GM12878 (cell line): Measurements from ENCODE around the gene COMMD3. TPM values are rescaled to one million over a fixed set of nuclear protein-coding genes. Genes with fewer than 3 reads are reported as not detected.

Source experiments
- ATAC-seq: fragments of 200-7000 bp; cut with Tn5 transposase; 3 replicates; pipeline ENCODE4 v1.9.1; 2020; ENCODE audit warnings: mild to moderate bottlenecking, moderate library complexity
- BruUV-seq: library from RNA; stranded (reverse); fragments of 400-500 nt; replicated peaks from 2 replicates; lab custom pipeline; 2021; lab: Mats Ljungman, UMichigan
- CTCF ChIA-PET: fragments of 300-600 bp; sonication (Branson Sonifier 250); formaldehyde crosslinking; extraction: SDS; loops from one replicate; lab custom pipeline; 2021; ENCODE audit warnings: inconsistent platforms; lab: Yijun Ruan, JAX
- POLR2A ChIA-PET: fragments of 350-600 bp; formaldehyde crosslinking; extraction: SDS; loops from one replicate; lab custom pipeline; 2021; ENCODE audit warnings: inconsistent platforms; lab: Charles Lee
- RAD21 ChIA-PET: fragments of 300-600 bp; sonication (Branson Sonifier 250); formaldehyde crosslinking; loops from one replicate; lab custom pipeline; 2023; ENCODE audit warnings: antibody characterized with exemption; ENCODE audit not compliant: unreplicated experiment; lab: Charles Lee
- SMC1A ChIA-PET: fragments of 300-600 bp; sonication (Branson Sonifier 250); formaldehyde crosslinking; loops from one replicate; lab custom pipeline; 2023; ENCODE audit not compliant: unreplicated experiment, uncharacterized antibody; lab: Charles Lee
- DNase-seq: peaks from one replicate; pipeline ENCODE4 v3.0.0-alpha.2; 2011; ENCODE audit warnings: low read depth, low spot score
- FAIRE-seq: peaks from 3 replicates; lab custom pipeline; 2011; peaks lifted over from hg19 to GRCh38; lab: Jason Lieb, UNC
- H2AFZ ChIP-seq: 2 replicates; pipeline ENCODE4 v1.6.0; 2011; ENCODE audit warnings: low read depth, low read length, control low read depth; ENCODE audit not compliant: control insufficient read depth
- H3K27ac ChIP-seq: 2 replicates; pipeline ENCODE4 v1.5.1; 2011; ENCODE audit warnings: control low read depth; ENCODE audit not compliant: control insufficient read depth, insufficient read depth
- H3K27me3 ChIP-seq, 2 experiments: replicated peaks in 1 of 2; 2 replicates each; pipeline versions ENCODE4 v1.6.0 to v1.6.1; 2011; ENCODE audit warnings: low read length in 1 of 2; ENCODE audit not compliant: control insufficient read depth in 2 of 2, insufficient read depth in 2 of 2
- H3K36me3 ChIP-seq, 2 experiments: 2 replicates each; pipeline ENCODE4 v1.5.1; 2011; ENCODE audit warnings: low read length in 1 of 2; ENCODE audit not compliant: control insufficient read depth in 2 of 2, insufficient read depth in 2 of 2
- H3K4me1 ChIP-seq: 2 replicates; pipeline ENCODE4 v1.6.1; 2011; ENCODE audit warnings: mild to moderate bottlenecking, low read length, moderate library complexity, mixed read lengths; ENCODE audit not compliant: control insufficient read depth, insufficient read depth
- H3K4me2 ChIP-seq: 2 replicates; pipeline ENCODE4 v1.6.0; 2011; ENCODE audit warnings: control low read depth; ENCODE audit not compliant: control insufficient read depth, insufficient read depth
- H3K4me3 ChIP-seq: fragments of 200-600 bp; sonication (generic); 2 replicates; pipeline ENCODE4 v1.5.1; 2016
- H3K79me2 ChIP-seq: 2 replicates; pipeline ENCODE4 v1.6.0; 2011; ENCODE audit warnings: low read length; ENCODE audit not compliant: control insufficient read depth, insufficient read depth
- H3K9ac ChIP-seq: 2 replicates; pipeline ENCODE4 v1.8.0; 2011; ENCODE audit warnings: low read length, control low read depth, mixed read lengths; ENCODE audit not compliant: control insufficient read depth, insufficient read depth
- H3K9me3 ChIP-seq: replicated peaks from 3 replicates; pipeline ENCODE4 v1.5.1; 2011; ENCODE audit warnings: mild to moderate bottlenecking, low read length; ENCODE audit not compliant: control insufficient read depth, insufficient read depth
- H4K20me1 ChIP-seq: 2 replicates; pipeline ENCODE4 v1.6.0; 2011; ENCODE audit not compliant: control insufficient read depth, insufficient read depth
- BACH1 ChIP-seq: fragments of 450-650 bp; IDR thresholded peaks from 2 replicates; pipeline ENCODE4 v1.6.1; 2017; ENCODE audit warnings: mild to moderate bottlenecking, borderline replicate concordance
- BCL11A ChIP-seq: IDR thresholded peaks from 2 replicates; pipeline ENCODE4 v1.6.1; 2011; ENCODE audit warnings: low read depth, low read length
- BHLHE40 ChIP-seq, 2 experiments: fragments of 450-650 bp in 1 of 2; IDR thresholded peaks; 2 replicates each; pipeline ENCODE4 v1.6.1; 2011 to 2017; ENCODE audit warnings: low read depth in 2 of 2, borderline replicate concordance in 1 of 2, improper control_type of control experiment in 1 of 2, low read length in 1 of 2, mild to moderate bottlenecking in 1 of 2
- CREM ChIP-seq: IDR thresholded peaks from 2 replicates; pipeline ENCODE4 v1.6.1; 2014; ENCODE audit warnings: antibody characterized with exemption, low read depth
- FOXM1 ChIP-seq: IDR thresholded peaks from 2 replicates; pipeline ENCODE4 v1.6.1; 2012; ENCODE audit warnings: low read depth, mild to moderate bottlenecking, inconsistent platforms, low read length, moderate library complexity
- IKZF2 ChIP-seq, 2 experiments: fragments of 450-650 bp; IDR thresholded peaks; 2 replicates each; pipeline ENCODE4 v1.6.1; 2017; ENCODE audit warnings: mild to moderate bottlenecking in 2 of 2, moderate library complexity in 2 of 2
- IRF5 ChIP-seq: fragments of 450-650 bp; IDR thresholded peaks from 2 replicates; pipeline ENCODE4 v1.6.1; 2017; ENCODE audit warnings: borderline replicate concordance
- MTA2 ChIP-seq: fragments of 450-650 bp; IDR thresholded peaks from 2 replicates; pipeline ENCODE4 v1.6.1; 2016; ENCODE audit warnings: low read depth, mild to moderate bottlenecking, moderate library complexity
- MXI1 ChIP-seq: fragments of 150-350 bp; IDR thresholded peaks from 2 replicates; pipeline ENCODE4 v1.6.1; 2011; ENCODE audit warnings: low read depth, mild to moderate bottlenecking, inconsistent platforms, low read length, improper control_type of control experiment
- NR2C1 ChIP-seq: fragments of 450-650 bp; IDR thresholded peaks from 2 replicates; pipeline ENCODE4 v1.6.1; 2017; ENCODE audit warnings: antibody characterized with exemption, mild to moderate bottlenecking, moderate library complexity
- NR2F1 ChIP-seq: fragments of 450-650 bp; conservative IDR thresholded peaks from 2 replicates; pipeline ENCODE4 v1.6.1; 2017; ENCODE audit warnings: mild to moderate bottlenecking
- POLR2AphosphoS5 ChIP-seq: IDR thresholded peaks from 2 replicates; pipeline ENCODE4 v1.6.1; 2011; ENCODE audit warnings: mild to moderate bottlenecking, low read length, inconsistent platforms
- RAD51 ChIP-seq: fragments of 450-650 bp; IDR thresholded peaks from 2 replicates; pipeline ENCODE4 v1.6.1; 2016; ENCODE audit warnings: moderate library complexity, mild to moderate bottlenecking, inconsistent platforms
- RBBP5 ChIP-seq: fragments of 200-600 bp; sonication (generic); conservative IDR thresholded peaks from 2 replicates; pipeline ENCODE4 v1.6.1; 2016
- RELA ChIP-seq: fragments of 450-650 bp; IDR thresholded peaks from 2 replicates; pipeline ENCODE4 v1.8.0; 2014; ENCODE audit warnings: borderline replicate concordance; ENCODE audit not compliant: partially characterized antibody
- TAF1 ChIP-seq: IDR thresholded peaks from 2 replicates; pipeline ENCODE4 v1.6.1; 2011; ENCODE audit warnings: mild to moderate bottlenecking, low read depth, low read length, borderline replicate concordance
- WGBS: methylation state at CpG from one replicate; pipeline ENCODE4 v1.1.6; 2016; ENCODE audit warnings: low lambda C conversion rate; ENCODE audit not compliant: insufficient replicate concordance, insufficient coverage; ENCODE audit errors: missing lambda C conversion rate; 5-methylcytosine and 5-hydroxymethylcytosine counted together
- in situ Hi-C: fragments of 300-500 bp; cut with MboI; formaldehyde crosslinking; loops from 9 replicates; pipeline ENCODE4 v1.14.3; 2018; ENCODE audit warnings: mixed read lengths
- intact Hi-C: fragments of 100-400 bp; cut with micrococcal nuclease; formaldehyde crosslinking; loops from one replicate; pipeline ENCODE4 v1.14.2; 2022; ENCODE audit not compliant: unreplicated experiment
- polyA plus RNA-seq, 11 experiments: library from polyadenylated mRNA; depleted of rRNA in 4 of 11; unstranded in 6 of 11; stranded (reverse) in 5 of 11; fragments of >200 nt; fragmentation: Nextera tagmentation in 4 of 11; fragmentation: Illumina TruSeq in 1 of 11; extraction: Ambion mirVana in 4 of 11; extraction: Trizol in 1 of 11; gene quantifications; 1 replicate in 1 of 11; 2 replicates in 10 of 11; pipeline versions ENCODE4 v1.2.1 to v1.2.3, GENCODE V29; 2011 to 2016; ENCODE audit warnings: inconsistent platforms in 2 of 11, missing spikeins in 2 of 11, low read depth in 1 of 11
- total RNA-seq, 4 experiments: library from RNA; depleted of rRNA in 3 of 4; stranded (reverse); fragments of >200 nt in 3 of 4; fragmentation: Illumina TruSeq in 1 of 4; extraction: Trizol in 1 of 4; gene quantifications; 2 replicates each; pipeline versions ENCODE4 v1.2.1 to v1.2.3, GENCODE V29; 2013 to 2021

Gene COMMD3
- total and polyA plus RNA-seq, 10 of the 15 experiments (the other 5 are each of a cell fraction or from before 2014, with no cell fraction given): 64.5 to 248 (median 84.4) TPM

GRCh38 chr10:22349755-22350154, 33.6 kb downstream of the COMMD3 start:
- no peak for TF ChIP-seq CREM
- no peak for TF ChIP-seq MXI1
- TF ChIP-seq RAD51: no peak
- no peak for TF ChIP-seq IKZF2 (IDR thresholded peaks at IDR 0.05)
- no peak for TF ChIP-seq BCL11A
- TF ChIP-seq BHLHE40 (IDR thresholded peaks at IDR 0.05; ENCODE audit: borderline replicate concordance in 1 of 2, low read depth in 2 of 2, low read length in 1 of 2): no peak
- TF ChIP-seq MTA2: no peak
- TF ChIP-seq BACH1: no peak
- no peak for TF ChIP-seq TAF1
- TF ChIP-seq POLR2AphosphoS5: no peak
- no peak for TF ChIP-seq IRF5
- no peak for TF ChIP-seq RBBP5
- no peak for TF ChIP-seq NR2C1
- no peak for TF ChIP-seq FOXM1
- no peak for TF ChIP-seq NR2F1
- TF ChIP-seq RELA: no peak
- intact Hi-C loops: no loop called here
- ChIA-PET CTCF (interaction anchor here (0.6 kb wide), 1 partner anchor 371 kb away, joined by 3 read pairs; no protein-coding TSS in a partner anchor), POLR2A (interaction anchor here (0.7 to 1.0 kb wide), 2 partner anchors 10 to 92 kb away, joined by 3 read pairs; no protein-coding TSS in a partner anchor), RAD21 (interaction anchor here (1.2 kb wide), 1 partner anchor 10 kb away, joined by 3 read pairs; no protein-coding TSS in a partner anchor), SMC1A (interaction anchor here (0.7 to 1.7 kb wide), 6 partner anchors 16 to 105 kb away, joined by 3 to 4 read pairs (median 3); no protein-coding TSS in a partner anchor)
- H3K9me3 ChIP-seq: peaks cover 4% of the 10 kb centered on the region; the same call in 1 of the 3 replicates
- FAIRE-seq: no peak
- no peak for ATAC-seq
- peaks cover 2 to 8% of the 10 kb centered on the region in 2 experiments; a peak in 2 of 4 replicates for H3K27me3 ChIP-seq
- H3K4me2 ChIP-seq: no peak overlapping the region
- no peak overlapping the region for H3K27ac ChIP-seq
- no peak overlapping the region for H2AFZ ChIP-seq
- no peaks in the 10 kb centered on the region for H3K79me2 ChIP-seq
- in situ Hi-C loops: no loop called here
- no peaks in the 10 kb centered on the region for H3K36me3 ChIP-seq
- WGBS: 92% methylated on average over 1 of the region's 1 CpG
- H4K20me1 ChIP-seq: no peaks in the 10 kb centered on the region
- no peak overlapping the region for H3K9ac ChIP-seq
- H3K4me1 ChIP-seq: no peaks in the 10 kb centered on the region
- no TSS peak for BruUV-seq
- no peak overlapping the region for H3K4me3 ChIP-seq
- no peak for DNase-seq
